ENCODE data around the gene CORO7. TPM values are rescaled to one million over a fixed set of nuclear protein-coding genes. Genes with fewer than 3 reads are reported as not detected.
"Not testable (repeated sequence)": the region's sequence is repeated elsewhere in the genome, so short reads cannot be mapped to it uniquely, and the experiment has no call there.

Gene CORO7
- total RNA-seq, 1 donor from 2014 or later = 30.9 TPM

DNA sequence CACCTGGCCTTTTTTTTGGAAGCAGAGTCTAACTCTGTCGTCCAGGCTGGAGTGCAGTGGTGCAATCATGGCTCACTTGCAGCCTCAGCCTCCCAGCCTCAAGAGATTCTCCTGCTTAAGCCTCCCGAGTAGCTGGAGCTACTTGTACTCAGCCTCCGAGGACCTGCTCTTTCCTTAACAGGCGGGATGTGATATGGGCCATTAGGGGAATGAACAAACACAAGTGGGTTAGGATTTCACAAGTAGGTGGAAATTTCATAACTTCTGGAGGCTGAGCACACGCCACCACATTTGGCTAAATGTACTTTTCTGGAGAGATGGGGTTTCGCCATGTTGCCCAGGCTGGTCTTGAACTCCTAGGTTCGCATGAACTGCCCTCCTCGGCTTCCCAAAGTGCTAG is 69.4 kb downstream of the CORO7 start:
- no peak for DNase-seq (ENCODE audit: extremely low spot score in 2 of 2)
- H3K4me1 ChIP-seq = peaks cover 32% of the 10 kb centered on the region
- intact Hi-C loops (cut with DNase I) = no loop called here

DNA sequence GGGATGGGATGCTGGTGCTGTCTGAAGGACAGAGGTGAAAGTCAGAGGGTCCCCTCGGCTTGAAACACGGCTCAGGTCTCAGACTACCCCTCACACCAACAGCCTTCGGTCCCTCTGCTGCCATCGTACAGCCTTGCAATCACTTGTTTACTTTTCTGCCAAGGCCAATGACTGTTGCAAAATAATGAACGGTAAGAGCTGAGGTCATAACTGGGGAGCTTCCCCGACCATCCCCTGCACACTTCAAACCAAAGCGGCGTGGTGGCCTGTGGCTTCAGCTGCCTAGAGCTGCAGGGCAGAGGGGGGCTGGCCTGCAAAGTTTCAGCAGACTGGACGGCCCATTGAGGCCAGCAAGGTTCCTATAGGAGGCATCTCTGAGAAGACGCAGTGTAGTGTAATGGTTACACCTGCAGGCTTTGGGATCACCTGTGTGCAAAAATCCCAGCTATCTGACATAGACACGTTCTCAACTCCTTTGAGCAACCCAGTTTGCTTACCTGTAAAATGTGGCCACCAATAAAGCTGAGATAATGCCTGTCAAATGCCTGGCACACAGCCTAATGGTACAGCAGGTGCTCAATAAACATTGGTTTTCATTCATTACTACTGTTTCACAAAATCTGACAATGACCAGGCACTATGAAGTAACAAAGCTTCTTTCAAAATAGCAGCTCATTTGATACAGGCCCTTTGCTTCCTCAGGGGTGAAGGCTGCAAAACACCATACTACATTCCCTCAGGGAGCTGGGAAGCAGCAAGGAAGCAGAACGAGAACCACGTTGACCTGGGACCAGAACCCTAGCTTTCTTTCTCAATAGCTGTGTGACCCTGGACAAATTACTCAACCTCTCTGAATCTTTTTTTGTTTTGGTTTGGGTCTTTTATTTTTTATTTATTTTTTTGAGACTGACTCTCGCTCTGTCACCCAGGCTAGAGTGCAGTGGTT is 70.3 kb downstream of the CORO7 start:
- no peak overlapping the region for H3K4me3 ChIP-seq
- intact Hi-C loops (cut with DNase I) = no loop called here
- H3K36me3 ChIP-seq = no peaks in the 10 kb centered on the region
- no peak for DNase-seq (ENCODE audit: extremely low spot score in 2 of 2)
- H3K27ac ChIP-seq = no peak overlapping the region
- H3K9me3 ChIP-seq = no peaks in the 10 kb centered on the region
- H3K27me3 ChIP-seq = no peaks in the 10 kb centered on the region
- TF ChIP-seq POLR2AphosphoS5 (IDR thresholded peaks at IDR 0.05; ENCODE audit: insufficient read depth in 1 of 2, low read depth in 1 of 2) (no peak), POLR2A (IDR thresholded peaks at IDR 0.05) (no peak)
- TF ChIP-seq, protein P1, sequence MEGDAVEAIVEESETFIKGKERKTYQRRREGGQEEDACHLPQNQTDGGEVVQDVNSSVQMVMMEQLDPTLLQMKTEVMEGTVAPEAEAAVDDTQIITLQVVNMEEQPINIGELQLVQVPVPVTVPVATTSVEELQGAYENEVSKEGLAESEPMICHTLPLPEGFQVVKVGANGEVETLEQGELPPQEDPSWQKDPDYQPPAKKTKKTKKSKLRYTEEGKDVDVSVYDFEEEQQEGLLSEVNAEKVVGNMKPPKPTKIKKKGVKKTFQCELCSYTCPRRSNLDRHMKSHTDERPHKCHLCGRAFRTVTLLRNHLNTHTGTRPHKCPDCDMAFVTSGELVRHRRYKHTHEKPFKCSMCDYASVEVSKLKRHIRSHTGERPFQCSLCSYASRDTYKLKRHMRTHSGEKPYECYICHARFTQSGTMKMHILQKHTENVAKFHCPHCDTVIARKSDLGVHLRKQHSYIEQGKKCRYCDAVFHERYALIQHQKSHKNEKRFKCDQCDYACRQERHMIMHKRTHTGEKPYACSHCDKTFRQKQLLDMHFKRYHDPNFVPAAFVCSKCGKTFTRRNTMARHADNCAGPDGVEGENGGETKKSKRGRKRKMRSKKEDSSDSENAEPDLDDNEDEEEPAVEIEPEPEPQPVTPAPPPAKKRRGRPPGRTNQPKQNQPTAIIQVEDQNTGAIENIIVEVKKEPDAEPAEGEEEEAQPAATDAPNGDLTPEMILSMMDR (IDR thresholded peaks at IDR 0.05) = no peak
- H3K4me1 ChIP-seq = peaks cover 27% of the 10 kb centered on the region

More for the DNA sequence above, 69.4 kb downstream of the CORO7 start:
- H3K27me3 ChIP-seq = no peaks in the 10 kb centered on the region
- H3K9me3 ChIP-seq = no peaks in the 10 kb centered on the region
- no peak overlapping the region for H3K4me3 ChIP-seq
- no peak overlapping the region for H3K27ac ChIP-seq
- TF ChIP-seq POLR2A (IDR thresholded peaks at IDR 0.05) = no peak
- TF ChIP-seq, protein P1 (IDR thresholded peaks at IDR 0.05) = no peak
- no peak for TF ChIP-seq POLR2AphosphoS5 (IDR thresholded peaks at IDR 0.05; ENCODE audit: insufficient read depth in 1 of 2, low read depth in 1 of 2)
- H3K36me3 ChIP-seq = no peaks in the 10 kb centered on the region

DNA sequence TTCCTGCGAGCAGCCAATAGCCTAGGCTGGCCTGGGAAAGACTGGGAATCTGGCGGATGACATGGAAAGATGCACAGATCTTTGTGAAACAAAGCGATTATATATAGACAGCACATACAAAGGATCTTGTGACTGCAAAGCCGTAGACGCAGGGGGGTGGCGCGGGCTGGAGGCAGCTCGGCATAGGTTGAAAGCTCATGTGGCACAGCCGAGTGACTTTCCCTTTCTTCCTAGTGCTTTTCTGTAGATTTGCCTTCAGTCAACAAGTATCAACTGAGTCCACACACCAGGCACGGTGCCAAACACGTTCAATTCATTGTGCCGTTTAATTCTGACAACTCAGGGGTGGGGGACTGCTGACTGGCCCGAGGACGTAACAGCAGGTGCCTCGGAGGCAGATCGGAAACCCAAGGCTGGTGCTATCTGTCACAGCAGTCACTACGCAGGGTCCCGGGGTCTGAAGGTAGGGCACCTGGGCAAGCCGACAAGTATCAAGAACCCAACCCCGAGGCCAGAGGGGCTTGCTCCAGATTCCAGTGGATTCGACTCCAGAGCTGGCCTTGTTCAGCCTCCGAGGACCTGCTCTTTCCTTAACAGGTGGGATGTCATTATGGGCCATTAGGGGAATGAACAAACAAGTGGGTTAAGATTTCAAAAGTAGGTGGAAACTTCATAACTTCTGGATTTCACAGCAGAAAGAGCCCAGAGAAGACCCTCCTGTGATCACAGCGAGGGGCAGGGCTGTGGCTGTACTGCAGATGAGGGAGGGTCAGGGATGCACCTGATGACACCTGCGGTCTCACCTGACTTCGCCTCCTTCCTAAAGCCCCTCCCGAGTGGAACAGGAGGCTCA is 71.2 kb downstream of the CORO7 start:
- intact Hi-C loops (cut with DNase I) = no loop called here
- Histone ChIP-seq H3K9me3 (no peaks in the 10 kb centered on the region), H3K36me3 (no peaks in the 10 kb centered on the region), H3K4me1 (peaks cover 31% of the 10 kb centered on the region), H3K4me3 (no peak overlapping the region), H3K27ac (no peak overlapping the region), H3K27me3 (no peaks in the 10 kb centered on the region)
- TF ChIP-seq POLR2A (IDR thresholded peaks at IDR 0.05) (no peak), POLR2AphosphoS5 (IDR thresholded peaks at IDR 0.05; ENCODE audit: insufficient read depth in 1 of 2, low read depth in 1 of 2) (no peak)
- TF ChIP-seq, protein P1 (IDR thresholded peaks at IDR 0.05) = no peak
- no peak for DNase-seq (ENCODE audit: extremely low spot score in 2 of 2)

DNA sequence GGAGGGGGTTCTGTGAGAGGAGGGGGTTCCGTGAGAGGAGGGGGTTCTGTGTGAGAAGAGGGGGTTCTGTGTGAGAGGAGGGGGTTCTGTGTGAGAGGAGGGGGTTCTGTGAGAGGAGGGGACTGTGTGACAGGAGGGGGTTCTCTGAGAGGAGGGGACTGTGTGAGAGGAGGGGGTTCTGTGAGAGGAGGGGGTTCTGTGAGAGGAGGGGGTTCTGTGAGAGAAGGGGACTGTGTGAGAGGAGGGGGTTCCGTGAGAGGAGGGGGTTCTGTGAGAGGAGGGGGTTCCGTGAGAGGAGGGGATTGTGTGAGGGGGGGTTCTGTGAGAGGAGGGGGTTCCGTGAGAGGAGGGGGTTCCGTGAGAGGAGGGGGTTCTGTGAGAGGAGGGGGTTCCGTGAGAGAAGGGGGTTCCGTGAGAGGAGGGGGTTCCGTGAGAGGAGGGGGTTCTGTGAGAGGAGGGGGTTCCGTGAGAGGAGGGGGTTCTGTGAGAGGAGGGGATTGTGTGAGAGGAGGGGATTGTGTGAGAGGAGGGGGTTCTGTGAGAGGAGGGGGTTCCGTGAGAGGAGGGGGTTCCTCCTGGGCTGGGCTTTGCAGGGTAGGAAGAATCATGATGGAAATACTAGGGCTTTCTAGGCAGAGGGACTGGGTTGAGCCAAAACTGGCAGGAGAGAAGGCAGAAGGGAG is 72.0 kb downstream of the CORO7 start:
- H3K36me3 ChIP-seq; H3K4me3 ChIP-seq; intact Hi-C loops (cut with DNase I); H3K27me3 ChIP-seq; DNase-seq (ENCODE audit: extremely low spot score in 2 of 2); H3K9me3 ChIP-seq; H3K27ac ChIP-seq: not testable (repeated sequence)
- peaks cover 31% of the 10 kb centered on the region for H3K4me1 ChIP-seq

All from vagina (tissue), 2 donors.